ENCODE measurements around the gene ABCC8.

- TF ChIP-seq CTCF (IDR thresholded peaks at IDR 0.05) = no peak
- TF ChIP-seq, protein P1, sequence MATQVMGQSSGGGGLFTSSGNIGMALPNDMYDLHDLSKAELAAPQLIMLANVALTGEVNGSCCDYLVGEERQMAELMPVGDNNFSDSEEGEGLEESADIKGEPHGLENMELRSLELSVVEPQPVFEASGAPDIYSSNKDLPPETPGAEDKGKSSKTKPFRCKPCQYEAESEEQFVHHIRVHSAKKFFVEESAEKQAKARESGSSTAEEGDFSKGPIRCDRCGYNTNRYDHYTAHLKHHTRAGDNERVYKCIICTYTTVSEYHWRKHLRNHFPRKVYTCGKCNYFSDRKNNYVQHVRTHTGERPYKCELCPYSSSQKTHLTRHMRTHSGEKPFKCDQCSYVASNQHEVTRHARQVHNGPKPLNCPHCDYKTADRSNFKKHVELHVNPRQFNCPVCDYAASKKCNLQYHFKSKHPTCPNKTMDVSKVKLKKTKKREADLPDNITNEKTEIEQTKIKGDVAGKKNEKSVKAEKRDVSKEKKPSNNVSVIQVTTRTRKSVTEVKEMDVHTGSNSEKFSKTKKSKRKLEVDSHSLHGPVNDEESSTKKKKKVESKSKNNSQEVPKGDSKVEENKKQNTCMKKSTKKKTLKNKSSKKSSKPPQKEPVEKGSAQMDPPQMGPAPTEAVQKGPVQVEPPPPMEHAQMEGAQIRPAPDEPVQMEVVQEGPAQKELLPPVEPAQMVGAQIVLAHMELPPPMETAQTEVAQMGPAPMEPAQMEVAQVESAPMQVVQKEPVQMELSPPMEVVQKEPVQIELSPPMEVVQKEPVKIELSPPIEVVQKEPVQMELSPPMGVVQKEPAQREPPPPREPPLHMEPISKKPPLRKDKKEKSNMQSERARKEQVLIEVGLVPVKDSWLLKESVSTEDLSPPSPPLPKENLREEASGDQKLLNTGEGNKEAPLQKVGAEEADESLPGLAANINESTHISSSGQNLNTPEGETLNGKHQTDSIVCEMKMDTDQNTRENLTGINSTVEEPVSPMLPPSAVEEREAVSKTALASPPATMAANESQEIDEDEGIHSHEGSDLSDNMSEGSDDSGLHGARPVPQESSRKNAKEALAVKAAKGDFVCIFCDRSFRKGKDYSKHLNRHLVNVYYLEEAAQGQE (IDR thresholded peaks at IDR 0.05; ENCODE audit: low read depth, low read length) = no peak
- TF ChIP-seq NRF1 (IDR thresholded peaks at IDR 0.05; ENCODE audit: low read depth, low read length) = no peak
- no peak for TF ChIP-seq RXRA (IDR thresholded peaks at IDR 0.05; ENCODE audit: borderline replicate concordance, low read depth)
- no peak for TF ChIP-seq POLR2AphosphoS5 (IDR thresholded peaks at IDR 0.05; ENCODE audit: low read depth, low read length)
Measured at GRCh38 chr11:17506942-17507341, 30.3 kb upstream of the ABCC8 start.

Data from SK-N-SH (cell line).